Measurements from ENCODE around the gene STPG3. TPM values are rescaled to one million over a fixed set of nuclear protein-coding genes. Genes with fewer than 3 reads are reported as not detected.

STPG3 gene
- total RNA-seq, 2 experiments from 2014 or later: not detected

DNA sequence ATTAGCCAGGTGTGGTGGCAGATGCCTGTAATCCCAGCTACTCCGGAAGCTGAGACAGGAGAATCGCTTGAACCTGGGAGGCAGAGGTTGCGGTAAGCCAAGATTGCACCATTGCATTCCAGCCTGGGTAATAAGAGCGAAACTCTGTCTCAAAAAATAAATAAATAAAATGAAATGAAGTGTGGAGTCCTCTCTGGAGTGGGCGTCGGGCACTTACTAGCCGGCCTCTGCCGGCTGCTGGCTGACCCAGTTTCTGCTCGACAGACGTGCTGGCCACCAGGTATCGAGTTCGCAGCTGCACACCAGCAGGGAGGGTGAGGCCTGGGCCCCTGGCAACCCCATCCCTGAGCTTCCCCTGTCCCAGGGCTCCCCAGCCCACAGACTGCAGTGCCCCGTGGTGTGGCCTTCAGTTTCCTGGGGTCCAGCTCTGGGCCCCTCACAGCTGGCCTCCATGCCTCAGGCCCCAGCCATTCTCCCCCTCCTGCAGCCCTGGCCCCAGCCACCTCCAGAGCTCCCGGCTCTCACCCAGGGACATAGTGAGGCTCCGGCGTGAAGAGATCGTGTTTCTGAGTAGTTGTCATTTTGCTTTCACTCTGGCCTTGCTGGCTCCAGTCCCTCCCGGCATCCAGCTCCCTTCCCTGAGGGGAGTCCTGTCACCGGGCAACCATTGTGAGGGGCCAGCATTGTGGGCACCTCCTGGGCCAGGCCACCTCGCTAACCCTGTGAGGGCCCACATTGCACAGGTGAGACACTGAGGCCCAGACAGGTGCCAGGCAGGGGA, 3.8 kb upstream of the STPG3 start:
- peaks cover 16% of the 10 kb centered on the region for H3K4me1 Mint-ChIP-seq
- H3K9me3 Mint-ChIP-seq: no peaks in the 10 kb centered on the region
- DNase-seq: no peak
- H3K4me3 Mint-ChIP-seq: no peak overlapping the region
- POLR2A ChIA-PET: interaction anchor here (0.5 kb wide), 1 partner anchor 24 kb away, joined by 4 read pairs; no protein-coding TSS in a partner anchor
- H3K27ac Mint-ChIP-seq: no peak overlapping the region
- no peaks in the 10 kb centered on the region for H3K27me3 Mint-ChIP-seq
- H3K36me3 Mint-ChIP-seq (ENCODE audit: low read depth): peaks cover 15% of the 10 kb centered on the region
- CTCF ChIA-PET: interaction anchor here (0.7 to 1.4 kb wide), 3 partner anchors 9 to 596 kb away, joined by 3 to 5 read pairs (median 4); no protein-coding TSS in a partner anchor

GRCh38 chr9:137247916-137248175, 3.2 kb upstream of the STPG3 start:
- no peaks in the 10 kb centered on the region for H3K27me3 Mint-ChIP-seq
- no peak for DNase-seq
- H3K4me3 Mint-ChIP-seq: no peak overlapping the region
- ChIA-PET CTCF (interaction anchor here (1.4 kb wide), 1 partner anchor 11 kb away, joined by 4 read pairs; no protein-coding TSS in a partner anchor), POLR2A (interaction anchor here (0.5 kb wide), 1 partner anchor 24 kb away, joined by 4 read pairs; no protein-coding TSS in a partner anchor)
- H3K27ac Mint-ChIP-seq: no peak overlapping the region
- H3K36me3 Mint-ChIP-seq (ENCODE audit: low read depth): peaks cover 9% of the 10 kb centered on the region
- H3K9me3 Mint-ChIP-seq: no peaks in the 10 kb centered on the region
- H3K4me1 Mint-ChIP-seq: peaks cover 10% of the 10 kb centered on the region

DNA sequence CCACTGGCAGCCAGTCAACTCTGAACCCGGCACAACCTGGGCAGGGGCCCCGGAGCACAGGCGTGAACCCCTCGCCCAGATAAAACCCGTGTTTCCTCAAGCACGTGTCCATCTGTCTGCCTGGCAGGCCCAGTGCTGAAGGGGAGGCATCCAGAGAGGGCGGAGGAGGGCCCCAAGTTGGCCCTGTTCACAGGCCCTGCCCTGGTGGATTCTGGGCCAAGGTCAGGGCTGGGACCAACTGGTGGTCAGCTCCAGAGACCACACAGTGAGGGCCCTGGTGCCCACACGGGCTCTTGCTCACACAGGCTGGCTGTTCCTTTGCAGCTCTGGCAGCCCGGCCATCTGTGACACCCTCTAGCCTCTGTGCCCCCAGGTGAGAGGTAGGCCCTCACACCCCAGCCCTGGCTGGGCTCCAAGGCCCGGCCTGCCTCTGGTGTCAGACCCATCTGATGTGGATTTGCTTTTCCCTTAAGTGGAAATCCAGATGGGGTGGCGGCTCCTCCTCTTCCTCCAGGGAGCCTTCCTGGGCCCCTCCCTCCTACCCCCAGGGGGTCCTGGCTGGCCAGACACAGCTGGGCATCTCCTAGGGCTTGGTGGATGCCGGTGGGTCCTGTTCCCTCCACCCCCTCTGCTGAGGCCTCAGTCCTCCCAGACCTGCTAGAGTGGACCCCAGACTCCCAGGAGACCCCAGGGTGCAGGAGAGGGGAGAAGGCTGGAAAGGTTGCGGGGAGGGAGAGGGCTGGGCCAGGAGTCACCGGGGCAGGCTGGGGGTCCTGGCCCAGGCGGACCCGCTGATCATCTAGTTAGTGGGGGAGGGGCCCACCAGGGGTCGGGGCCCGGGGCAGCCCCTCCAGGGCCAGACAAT, 525 bp upstream of the STPG3 start:
- ChIA-PET POLR2A (no interaction called here), CTCF (interaction anchor here (1.1 kb wide), 1 partner anchor 14 kb away, joined by 4 read pairs; no protein-coding TSS in a partner anchor)
- Mint-ChIP-seq H3K4me1 (peaks cover 6% of the 10 kb centered on the region), H3K27me3 (no peaks in the 10 kb centered on the region), H3K9me3 (no peaks in the 10 kb centered on the region), H3K4me3 (no peak overlapping the region), H3K27ac (no peak overlapping the region), H3K36me3 (ENCODE audit: low read depth) (peaks cover under 1% of the 10 kb centered on the region)
- no peak for DNase-seq

DNA sequence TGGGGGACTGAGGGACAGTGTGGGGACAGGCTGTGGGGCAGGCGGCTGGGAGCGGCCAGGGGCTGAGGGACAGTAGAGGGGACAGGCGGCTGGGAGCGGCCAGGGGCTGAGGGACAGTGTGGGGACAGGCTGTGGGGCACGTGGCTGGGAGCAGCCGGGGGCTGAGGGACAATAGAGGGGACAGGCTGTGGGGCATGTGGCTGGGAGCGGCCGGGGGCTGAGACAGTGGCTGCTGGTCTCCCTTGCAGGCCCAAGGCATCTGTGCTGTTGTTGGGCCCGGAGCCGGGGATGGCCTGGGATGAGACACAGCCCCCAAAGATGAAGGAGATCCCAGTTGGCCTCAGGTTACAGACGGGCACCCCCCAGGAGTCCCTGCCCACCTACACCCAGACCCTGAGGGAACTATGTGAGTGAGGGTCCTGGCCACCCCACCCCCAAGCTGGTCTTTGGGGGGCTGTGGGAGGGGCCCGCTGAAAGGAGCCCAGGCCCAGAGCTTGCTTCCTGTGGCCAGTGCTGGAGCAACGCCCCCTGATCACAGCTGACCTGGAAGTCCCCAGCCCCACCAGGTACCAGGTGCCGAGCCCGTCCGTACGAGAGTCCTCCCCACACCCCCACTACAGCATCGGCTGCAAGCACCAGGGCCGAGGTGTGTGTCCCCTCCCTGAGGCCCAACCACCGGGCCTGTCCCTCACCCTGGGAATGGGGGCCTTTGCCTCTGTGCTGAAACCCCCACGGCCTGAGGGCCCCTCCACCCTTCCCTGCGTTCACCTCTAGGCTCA, 593 bp downstream of the STPG3 start:
- Mint-ChIP-seq H3K27ac (no peak overlapping the region), H3K4me3 (no peak overlapping the region), H3K9me3 (no peaks in the 10 kb centered on the region), H3K36me3 (ENCODE audit: low read depth) (peaks cover 5% of the 10 kb centered on the region), H3K4me1 (peaks cover 13% of the 10 kb centered on the region), H3K27me3 (no peaks in the 10 kb centered on the region)
- no peak for DNase-seq
- ChIA-PET POLR2A (no interaction called here), CTCF (interaction anchor here (1.0 kb wide), 1 partner anchor 15 kb away, joined by 3 read pairs; no protein-coding TSS in a partner anchor)

- Mint-ChIP-seq H3K4me3 (no peak overlapping the region), H3K36me3 (ENCODE audit: low read depth) (peaks cover 10% of the 10 kb centered on the region), H3K27ac (no peak overlapping the region), H3K4me1 (peaks cover 18% of the 10 kb centered on the region), H3K9me3 (no peaks in the 10 kb centered on the region), H3K27me3 (no peaks in the 10 kb centered on the region)
- no peak for DNase-seq
- POLR2A ChIA-PET: interaction anchor here (1.1 kb wide), 1 partner anchor 12 kb away, joined by 5 read pairs; the partner anchor contains the start of gene TUBB4B
- CTCF ChIA-PET: interaction anchor here (2.2 to 2.7 kb wide), 2 partner anchors 9 to 13 kb away, joined by 19 to 20 read pairs; partner anchors contain the start of gene TUBB4B
Observed at GRCh38 chr9:137252555-137253506, 1.7 kb downstream of the STPG3 start.

GRCh38 chr9:137253717-137254623, 2.9 kb downstream of the STPG3 start:
- POLR2A ChIA-PET: interaction anchor here (1.0 to 1.4 kb wide), 3 partner anchors 12 to 13 kb away, joined by 4 to 6 read pairs (median 5); partner anchors contain the start of gene TUBB4B
- no peaks in the 10 kb centered on the region for H3K27me3 Mint-ChIP-seq
- peak overlapping the region; percentile 81 for H3K27ac Mint-ChIP-seq

GRCh38 chr9:137254624-137255447, 3.8 kb downstream of the STPG3 start, which contains the start of gene NELFB:
Gene NELFB (plus strand): TSS chr9:137255327.
- Mint-ChIP-seq H3K27me3 (no peaks in the 10 kb centered on the region), H3K4me1 (peaks cover 18% of the 10 kb centered on the region), H3K36me3 (ENCODE audit: low read depth) (peaks cover 10% of the 10 kb centered on the region), H3K4me3 (peak within 1 kb of the TSS; percentile 90), H3K27ac (peak within 1 kb of the TSS; percentile 87), H3K9me3 (no peaks in the 10 kb centered on the region)
- POLR2A ChIA-PET: interaction anchor here (1.0 to 1.4 kb wide), 2 partner anchors 13 to 14 kb away, joined by 4 to 6 read pairs; partner anchors contain the start of gene TUBB4B
- peak; percentile 93 for DNase-seq
- CTCF ChIA-PET: interaction anchor here (0.8 to 2.7 kb wide), 9 partner anchors 11 to 184 kb away, joined by 3 to 20 read pairs (median 4); partner anchors contain the start of genes NRARP, SAPCD2 and TUBB4B

More at GRCh38 chr9:137253717-137254623, 2.9 kb downstream of the STPG3 start:
- CTCF ChIA-PET: interaction anchor here (0.9 to 2.7 kb wide), 8 partner anchors 10 to 183 kb away, joined by 3 to 20 read pairs (median 4); partner anchors contain the start of genes NRARP, SAPCD2 and TUBB4B
- H3K9me3 Mint-ChIP-seq: no peaks in the 10 kb centered on the region
- peak overlapping the region; percentile 81 for H3K4me3 Mint-ChIP-seq
- H3K4me1 Mint-ChIP-seq: peaks cover 18% of the 10 kb centered on the region
- H3K36me3 Mint-ChIP-seq (ENCODE audit: low read depth): peaks cover 10% of the 10 kb centered on the region
- no peak for DNase-seq

DNA sequence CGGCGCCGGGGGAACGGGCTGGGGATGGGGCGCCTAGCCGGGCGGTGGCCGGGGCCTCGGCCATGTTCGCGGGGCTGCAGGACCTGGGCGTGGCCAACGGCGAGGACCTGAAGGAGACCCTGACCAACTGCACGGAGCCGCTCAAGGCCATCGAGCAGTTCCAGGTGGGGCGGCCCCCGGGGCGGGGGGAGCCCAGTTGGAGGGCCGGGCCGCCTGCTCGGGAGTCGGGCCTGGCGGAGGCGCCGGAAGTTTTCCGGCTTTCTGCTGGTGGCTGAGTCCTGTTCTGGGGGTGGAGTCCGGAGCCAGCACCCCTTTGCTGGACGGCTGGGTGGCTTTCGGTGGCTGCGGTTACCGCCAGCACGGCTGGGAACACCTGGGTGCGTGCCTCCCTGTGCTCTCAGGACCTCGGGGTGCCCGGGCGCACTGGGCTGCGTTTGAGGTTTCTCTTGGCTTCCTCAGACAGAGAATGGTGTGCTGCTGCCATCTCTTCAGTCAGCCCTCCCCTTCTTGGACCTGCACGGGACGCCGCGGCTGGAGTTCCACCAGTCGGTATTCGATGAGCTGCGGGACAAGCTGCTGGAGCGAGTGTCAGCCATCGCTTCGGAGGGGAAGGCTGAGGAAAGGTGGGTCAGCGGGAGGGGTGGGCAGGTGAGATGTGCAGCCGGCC, 4.5 kb downstream of the STPG3 start:
- peak; percentile 48 for DNase-seq
- peaks cover 18% of the 10 kb centered on the region for H3K4me1 Mint-ChIP-seq
- peak overlapping the region; percentile 90 for H3K4me3 Mint-ChIP-seq
- POLR2A ChIA-PET: interaction anchor here (0.9 to 1.4 kb wide), 3 partner anchors 13 to 15 kb away, joined by 3 to 6 read pairs (median 4); partner anchors contain the start of gene TUBB4B
- no peaks in the 10 kb centered on the region for H3K9me3 Mint-ChIP-seq
- peak overlapping the region; percentile 87 for H3K27ac Mint-ChIP-seq
- CTCF ChIA-PET: interaction anchor here (0.8 to 2.7 kb wide), 13 partner anchors 9 to 214 kb away, joined by 3 to 20 read pairs (median 4); partner anchors contain the start of genes NRARP and TUBB4B
- H3K27me3 Mint-ChIP-seq: no peaks in the 10 kb centered on the region
- H3K36me3 Mint-ChIP-seq (ENCODE audit: low read depth): peaks cover 10% of the 10 kb centered on the region

GRCh38 chr9:137256362-137256761, 5.3 kb downstream of the STPG3 start:
- CTCF ChIA-PET: interaction anchor here (0.8 to 2.0 kb wide), 8 partner anchors 8 to 213 kb away, joined by 3 to 5 read pairs (median 4); partner anchors contain the start of gene MAN1B1
- POLR2A ChIA-PET: interaction anchor here (0.9 kb wide), 1 partner anchor 15 kb away, joined by 3 read pairs; the partner anchor contains the start of gene TUBB4B
- peak overlapping the region; percentile 90 for H3K4me3 Mint-ChIP-seq
- no peak for DNase-seq
- H3K27me3 Mint-ChIP-seq: no peaks in the 10 kb centered on the region
- H3K36me3 Mint-ChIP-seq (ENCODE audit: low read depth): peaks cover 10% of the 10 kb centered on the region
- peaks cover 18% of the 10 kb centered on the region for H3K4me1 Mint-ChIP-seq
- no peak overlapping the region for H3K27ac Mint-ChIP-seq
- H3K9me3 Mint-ChIP-seq: no peaks in the 10 kb centered on the region
